ENCODE measurements around the gene HBS1L. TPM values are rescaled to one million over a fixed set of nuclear protein-coding genes. Genes with fewer than 3 reads are reported as not detected.

Gene HBS1L
- total RNA-seq, 4 donors from 2014 or later, result 52.8 to 87.1 (median 70.7) TPM

DNA sequence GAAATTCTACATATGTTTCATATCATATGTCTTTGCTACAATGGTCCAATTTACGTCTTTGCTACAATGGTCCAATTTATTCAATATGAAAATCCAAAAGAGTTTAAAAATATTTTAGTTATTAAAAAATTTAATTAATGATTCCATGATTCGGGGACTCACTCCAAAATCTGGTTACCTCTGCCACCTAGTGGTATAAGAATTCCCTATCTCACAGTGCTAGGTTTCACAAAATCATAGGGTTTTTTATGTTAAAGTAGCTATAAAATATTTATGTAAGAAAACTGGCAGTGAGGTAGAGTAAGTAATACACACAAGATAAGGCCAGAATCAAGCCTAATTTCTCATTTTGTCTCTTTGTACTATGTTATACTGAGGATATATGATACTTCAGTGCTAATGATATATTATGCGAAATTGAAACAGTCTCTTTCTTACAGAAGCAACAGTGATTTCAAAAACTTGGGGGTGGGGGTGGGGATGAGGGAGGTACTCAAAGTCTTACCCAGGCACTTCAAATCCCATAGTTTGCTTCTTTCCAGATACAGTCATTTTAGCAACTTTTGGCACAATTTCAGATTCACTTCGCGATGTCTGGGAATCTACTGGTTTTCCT is 52.3 kb downstream of the HBS1L start:
- Histone ChIP-seq H3K4me1 (no peaks in the 10 kb centered on the region), H3K9me3 (no peaks in the 10 kb centered on the region), H3K27ac (no peak overlapping the region), H3K36me3 (peaks cover 0 to under 1% of the 10 kb centered on the region in 2 donors), H3K4me3 (replicated peaks in 1 of 3) (no peak overlapping the region), H3K27me3 (no peaks in the 10 kb centered on the region)
- DNase-seq, result no peak
- intact Hi-C loops (cut with DNase I), result no loop called here
- TF ChIP-seq CTCF (IDR thresholded peaks at IDR 0.05) (peak in 5 of 6 experiments; percentile 10 to 57 (median 28)), POLR2A (IDR thresholded peaks at IDR 0.05) (no peak)
- WGBS, 2 donors, result 82 to 83% methylated on average over 5 of the region's 5 CpGs

- TF ChIP-seq POLR2A (IDR thresholded peaks at IDR 0.05) (no peak), CTCF (IDR thresholded peaks at IDR 0.05) (no peak)
- Histone ChIP-seq H3K36me3 (peaks cover 3 to 4% of the 10 kb centered on the region in 2 donors), H3K27ac (no peak overlapping the region), H3K9me3 (no peaks in the 10 kb centered on the region), H3K27me3 (no peaks in the 10 kb centered on the region), H3K4me3 (replicated peaks in 1 of 3) (no peak overlapping the region), H3K4me1 (no peaks in the 10 kb centered on the region)
- 91 to 100% methylated on average over 1 of the region's 1 CpG for WGBS, 2 donors
- no peak for DNase-seq
- intact Hi-C loops (cut with DNase I), result no loop called here
Measured at GRCh38 chr6:134999107-134999506, 55.5 kb downstream of the HBS1L start.

GRCh38 chr6:134997133-134997995 is 57.3 kb downstream of the HBS1L start:
- intact Hi-C loops (cut with DNase I), result no loop called here
- Histone ChIP-seq H3K27me3 (no peaks in the 10 kb centered on the region), H3K4me1 (no peaks in the 10 kb centered on the region), H3K9me3 (no peaks in the 10 kb centered on the region), H3K27ac (no peak overlapping the region), H3K4me3 (replicated peaks in 1 of 3) (no peak overlapping the region), H3K36me3 (peaks cover 4 to 11% of the 10 kb centered on the region in 2 donors)
- no peak for DNase-seq
- TF ChIP-seq POLR2A (IDR thresholded peaks at IDR 0.05), result no peak
- no peak for TF ChIP-seq CTCF (IDR thresholded peaks at IDR 0.05)
- WGBS, 2 donors, result 95% methylated on average over 9 of the region's 9 CpGs

- WGBS, 2 donors, result 94 to 96% methylated on average over 1 of the region's 1 CpG
- Histone ChIP-seq H3K27ac (no peak overlapping the region), H3K27me3 (no peaks in the 10 kb centered on the region), H3K9me3 (no peaks in the 10 kb centered on the region), H3K4me3 (replicated peaks in 1 of 3) (no peak overlapping the region), H3K4me1 (no peaks in the 10 kb centered on the region), H3K36me3 (peaks cover 4 to 11% of the 10 kb centered on the region in 2 donors)
- intact Hi-C loops (cut with DNase I), result no loop called here
- DNase-seq, result no peak
- TF ChIP-seq CTCF (IDR thresholded peaks at IDR 0.05), result no peak
- no peak for TF ChIP-seq POLR2A (IDR thresholded peaks at IDR 0.05)
Measured at GRCh38 chr6:134995536-134995935, 59.1 kb downstream of the HBS1L start.

- no peak for DNase-seq
- no peak overlapping the region for H3K27ac ChIP-seq
- no peaks in the 10 kb centered on the region for H3K9me3 ChIP-seq
- TF ChIP-seq POLR2A (IDR thresholded peaks at IDR 0.05) (no peak), CTCF (IDR thresholded peaks at IDR 0.05) (no peak)
- H3K36me3 ChIP-seq, result peaks cover 4 to 11% of the 10 kb centered on the region in 2 donors
- H3K4me3 ChIP-seq (replicated peaks in 1 of 3), result no peak overlapping the region
- H3K4me1 ChIP-seq, result no peaks in the 10 kb centered on the region
- intact Hi-C loops (cut with DNase I), result no loop called here
- H3K27me3 ChIP-seq, result no peaks in the 10 kb centered on the region
Measured at GRCh38 chr6:134994431-134994830, 60.2 kb downstream of the HBS1L start.

Measured in thyroid gland (tissue), 4 donors.